Activated T-cell treated with anti-CD3 and anti-CD28 coated beads, Interleukin-2, amount 50 U/mL, for 48 hours (primary cell): ENCODE results near the gene SH2D3C.

Source experiments
- DNase-seq, 2 experiments: peaks; one replicate each; pipeline ENCODE4 v3.0.0-alpha.2; 2020

The SH2D3C gene

GRCh38 chr9:127735530-127736185, 42.8 kb downstream of the SH2D3C start:
- no peak for DNase-seq

GRCh38 chr9:127734747-127735529, 43.5 kb downstream of the SH2D3C start, which contains the start of gene TOR2A:
Gene TOR2A (minus strand): TSS chr9:127735294. CDS start chr9:127735270, 24 bp downstream.
- peak; percentile 99 for DNase-seq

- DNase-seq = no peak
Measured at GRCh38 chr9:127734247-127734746, 44.2 kb downstream of the SH2D3C start.

- DNase-seq = no peak
Measured at GRCh38 chr9:127733614-127734013, 44.9 kb downstream of the SH2D3C start.

- DNase-seq = no peak
Measured at GRCh38 chr9:127732444-127732843, 46.0 kb downstream of the SH2D3C start.

GRCh38 chr9:127731938-127732337, 46.5 kb downstream of the SH2D3C start:
- DNase-seq = no peak

- DNase-seq = no peak
Measured at GRCh38 chr9:127730799-127731410, 47.6 kb downstream of the SH2D3C start.

GRCh38 chr9:127730262-127730661, 48.2 kb downstream of the SH2D3C start:
- no peak for DNase-seq

- DNase-seq = no peak
Measured at GRCh38 chr9:127729522-127730256, 48.8 kb downstream of the SH2D3C start.

- DNase-seq = no peak
Measured at GRCh38 chr9:127728808-127729207, 49.7 kb downstream of the SH2D3C start.

- no peak for DNase-seq
Measured at GRCh38 chr9:127726871-127727270, 51.6 kb downstream of the SH2D3C start.

GRCh38 chr9:127724012-127724411, 54.5 kb downstream of the SH2D3C start:
- DNase-seq = no peak

- DNase-seq = no peak
Measured at GRCh38 chr9:127723444-127723843, 55.0 kb downstream of the SH2D3C start.

GRCh38 chr9:127723013-127723412, 55.5 kb downstream of the SH2D3C start:
- DNase-seq = no peak

GRCh38 chr9:127722055-127722745, 56.3 kb downstream of the SH2D3C start:
- DNase-seq = no peak

- DNase-seq = no peak
Measured at GRCh38 chr9:127721391-127721821, 57.1 kb downstream of the SH2D3C start.

- no peak for DNase-seq
Measured at GRCh38 chr9:127720865-127721227, 57.6 kb downstream of the SH2D3C start.

GRCh38 chr9:127720031-127720864, 58.2 kb downstream of the SH2D3C start:
- DNase-seq = peak; percentile 31 to 37

GRCh38 chr9:127717766-127718165, 60.7 kb downstream of the SH2D3C start:
- DNase-seq = no peak

GRCh38 chr9:127716412-127716811, 62.1 kb downstream of the SH2D3C start:
- no peak for DNase-seq
